GM23248 (cell line): Measurements from ENCODE around the gene LRRTM2. TPM values are rescaled to one million over a fixed set of nuclear protein-coding genes. Genes with fewer than 3 reads are reported as not detected.

Source experiments
- DNase-seq: peaks from one replicate; pipeline ENCODE4 v3.0.0-alpha.2; 2015
- H2AFZ ChIP-seq: fragments of 200-600 bp; sonication (generic); 2 replicates; pipeline ENCODE4 v1.6.1; 2016; ENCODE audit warnings: antibody characterized with exemption
- H3F3A ChIP-seq: fragments of 200-600 bp; sonication (generic); 2 replicates; pipeline ENCODE4 v1.6.1; 2016; ENCODE audit warnings: mild to moderate bottlenecking, antibody characterized with exemption, mixed run types; ENCODE audit not compliant: insufficient read depth
- H3K27ac ChIP-seq: fragments of 200-600 bp; sonication (generic); 2 replicates; pipeline ENCODE4 v1.5.1; 2016; ENCODE audit warnings: mild to moderate bottlenecking
- H3K27me3 ChIP-seq: fragments of 200-600 bp; sonication (generic); replicated peaks from 2 replicates; pipeline ENCODE4 v1.6.1; 2016; ENCODE audit warnings: mild to moderate bottlenecking; ENCODE audit not compliant: insufficient read depth
- H3K36me3 ChIP-seq: fragments of 200-600 bp; sonication (generic); 2 replicates; pipeline ENCODE4 v1.6.1; 2016; ENCODE audit warnings: low read depth, mild to moderate bottlenecking
- H3K4me1 ChIP-seq: fragments of 200-600 bp; sonication (generic); 2 replicates; pipeline ENCODE4 v1.6.1; 2016; ENCODE audit warnings: mild to moderate bottlenecking; ENCODE audit not compliant: insufficient read depth
- H3K4me2 ChIP-seq: fragments of 200-600 bp; sonication (generic); one replicate; pipeline ENCODE4 v1.6.1; 2016; ENCODE audit warnings: mild to moderate bottlenecking; ENCODE audit not compliant: unreplicated experiment
- H3K4me3 ChIP-seq: fragments of 200-600 bp; sonication (generic); 2 replicates; pipeline ENCODE4 v1.5.1; 2016; ENCODE audit warnings: mild to moderate bottlenecking
- H3K79me2 ChIP-seq: fragments of 200-600 bp; sonication (generic); 2 replicates; pipeline ENCODE4 v1.6.1; 2016; ENCODE audit warnings: mild to moderate bottlenecking; ENCODE audit not compliant: insufficient read depth
- H3K9ac ChIP-seq: fragments of 200-600 bp; sonication (generic); 2 replicates; pipeline ENCODE4 v1.6.1; 2016; ENCODE audit warnings: mild to moderate bottlenecking
- H3K9me2 ChIP-seq: fragments of 200-600 bp; sonication (generic); 2 replicates; pipeline ENCODE4 v1.6.1; 2016; ENCODE audit warnings: mixed run types, mild to moderate bottlenecking, moderate library complexity; ENCODE audit not compliant: insufficient read depth
- H3K9me3 ChIP-seq: fragments of 200-600 bp; sonication (generic); one replicate; pipeline ENCODE4 v1.6.1; 2017; ENCODE audit warnings: low read depth
- H4K20me1 ChIP-seq: fragments of 200-600 bp; sonication (generic); 2 replicates; pipeline ENCODE4 v1.6.0; 2016; ENCODE audit not compliant: insufficient read depth
- EZH2 ChIP-seq: fragments of 200-600 bp; sonication (generic); IDR thresholded peaks from 2 replicates; pipeline ENCODE4 v1.6.1; 2018; ENCODE audit warnings: antibody characterized with exemption, mild to moderate bottlenecking; ENCODE audit not compliant: insufficient read depth, poor library complexity, severe bottlenecking
- EZH2phosphoT487 ChIP-seq: fragments of 200-600 bp; sonication (generic); IDR thresholded peaks from 2 replicates; pipeline ENCODE4 v1.6.1; 2018; ENCODE audit warnings: antibody characterized with exemption, moderate library complexity, mild to moderate bottlenecking, low read depth; ENCODE audit not compliant: insufficient read depth
- WGBS, 2 experiments: methylation state at CpG; one replicate each; pipeline ENCODE4 v1.1.6; 2015 to 2017; ENCODE audit warnings: low lambda C conversion rate in 2 of 2, low coverage in 1 of 2; ENCODE audit errors: missing lambda C conversion rate in 2 of 2; 5-methylcytosine and 5-hydroxymethylcytosine counted together
- in situ Hi-C: fragments of 300-500 bp; cut with MboI; formaldehyde crosslinking; loops from 2 replicates; pipeline ENCODE4 v1.15.0; 2020
- polyA plus RNA-seq: library from polyadenylated mRNA; unstranded; fragments of >200 nt; fragmentation: Nextera tagmentation; extraction: Ambion mirVana; gene quantifications from 2 replicates; pipeline ENCODE4 v1.2.1, GENCODE V29; 2016
- total RNA-seq: library from RNA; depleted of rRNA; stranded (reverse); fragments of >200 nt; shearing (Covaris generic); gene quantifications from 2 replicates; pipeline ENCODE4 v1.2.3, GENCODE V29; 2014

The LRRTM2 gene
- total and polyA plus RNA-seq, 2 experiments from 2014 or later, result 0.11 to 0.71 TPM

DNA sequence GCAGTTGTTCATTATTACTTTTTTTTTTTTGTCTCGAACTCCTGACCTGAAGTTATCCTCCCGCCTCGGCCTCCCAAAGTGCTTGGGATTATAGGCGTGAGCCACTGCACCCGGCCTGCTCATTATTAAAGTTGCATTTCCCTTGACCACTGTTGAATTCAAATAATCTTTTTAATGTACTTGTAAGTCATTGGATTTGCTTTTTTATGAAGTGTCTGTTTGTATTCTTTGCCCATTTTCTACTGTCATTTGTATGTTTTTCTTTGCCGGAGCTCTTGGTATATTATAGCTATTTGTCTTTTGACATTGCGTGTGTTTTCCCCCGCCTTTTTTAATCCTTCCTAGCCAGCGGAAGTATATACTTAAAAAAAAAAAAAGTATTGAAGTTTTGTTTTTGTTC lies 22.0 kb downstream of the LRRTM2 start:
- peaks cover 29% of the 10 kb centered on the region for H3K4me1 ChIP-seq
- in situ Hi-C loops, result no loop called here
- H3K9ac ChIP-seq, result no peak overlapping the region
- TF ChIP-seq EZH2phosphoT487 (no peak), EZH2 (no peak)
- no peak overlapping the region for H3K27ac ChIP-seq
- H3K9me2 ChIP-seq, result no peaks in the 10 kb centered on the region
- no peak overlapping the region for H3K4me3 ChIP-seq
- H2AFZ ChIP-seq, result no peak overlapping the region
- no peaks in the 10 kb centered on the region for H3K27me3 ChIP-seq
- H3K36me3 ChIP-seq, result no peaks in the 10 kb centered on the region
- peaks cover 100% of the 10 kb centered on the region for H3K79me2 ChIP-seq
- peaks cover 29% of the 10 kb centered on the region for H3F3A ChIP-seq
- no peak overlapping the region for H3K4me2 ChIP-seq
- no peaks in the 10 kb centered on the region; the same call in 1 of the 2 replicates for H4K20me1 ChIP-seq
- WGBS, 2 experiments, result 85 to 88% methylated on average over 9 of the region's 9 CpGs
- H3K9me3 ChIP-seq, result no peaks in the 10 kb centered on the region
- DNase-seq, result no peak

GRCh38 chr5:138850865-138851435 lies 24.2 kb downstream of the LRRTM2 start:
- peaks cover 100% of the 10 kb centered on the region for H3K79me2 ChIP-seq
- H3K4me1 ChIP-seq, result peaks cover 44% of the 10 kb centered on the region
- in situ Hi-C loops, result no loop called here
- H3K9ac ChIP-seq, result no peak overlapping the region
- H3K36me3 ChIP-seq, result no peaks in the 10 kb centered on the region
- peaks cover 44% of the 10 kb centered on the region for H3F3A ChIP-seq
- no peak overlapping the region for H3K27ac ChIP-seq
- no peaks in the 10 kb centered on the region for H3K9me2 ChIP-seq
- peak; percentile 72 for DNase-seq
- WGBS, 2 experiments, result 57 to 58% methylated on average over 2 of the region's 2 CpGs
- no peak overlapping the region for H3K4me3 ChIP-seq
- no peaks in the 10 kb centered on the region; the same call in 1 of the 2 replicates for H4K20me1 ChIP-seq
- TF ChIP-seq EZH2phosphoT487 (no peak), EZH2 (no peak)
- H3K27me3 ChIP-seq, result no peaks in the 10 kb centered on the region
- no peak overlapping the region for H2AFZ ChIP-seq
- H3K4me2 ChIP-seq, result peak overlapping the region; percentile 55
- H3K9me3 ChIP-seq, result no peaks in the 10 kb centered on the region

GRCh38 chr5:138849882-138850281 lies 25.3 kb downstream of the LRRTM2 start:
- Histone ChIP-seq H3K36me3 (no peaks in the 10 kb centered on the region), H3K4me2 (peak overlapping the region; percentile 55), H4K20me1 (no peaks in the 10 kb centered on the region; the same call in 1 of the 2 replicates), H3K27ac (peak overlapping the region; percentile 34), H3K9ac (no peak overlapping the region), H3K79me2 (peaks cover 93% of the 10 kb centered on the region), H3K4me1 (peaks cover 53% of the 10 kb centered on the region), H3K27me3 (no peaks in the 10 kb centered on the region), H3F3A (peaks cover 49% of the 10 kb centered on the region), H3K9me2 (no peaks in the 10 kb centered on the region), H3K9me3 (no peaks in the 10 kb centered on the region), H2AFZ (no peak overlapping the region), H3K4me3 (no peak overlapping the region)
- 58 to 67% methylated on average over 1 of the region's 1 CpG for WGBS, 2 experiments
- no peak for DNase-seq
- in situ Hi-C loops, result no loop called here
- TF ChIP-seq EZH2, result no peak
- no peak for TF ChIP-seq EZH2phosphoT487

GRCh38 chr5:138849439-138849838 lies 25.7 kb downstream of the LRRTM2 start:
- in situ Hi-C loops, result no loop called here
- DNase-seq, result peak; percentile 68
- peaks cover 54% of the 10 kb centered on the region for H3F3A ChIP-seq
- H3K9me3 ChIP-seq, result no peaks in the 10 kb centered on the region
- H3K4me2 ChIP-seq, result peak overlapping the region; percentile 55
- no peak overlapping the region for H3K9ac ChIP-seq
- H4K20me1 ChIP-seq, result no peaks in the 10 kb centered on the region; the same call in 1 of the 2 replicates
- H3K79me2 ChIP-seq, result peaks cover 89% of the 10 kb centered on the region
- TF ChIP-seq EZH2, result no peak
- H2AFZ ChIP-seq, result no peak overlapping the region
- 32 to 42% methylated on average over 3 of the region's 3 CpGs for WGBS, 2 experiments
- H3K27me3 ChIP-seq, result no peaks in the 10 kb centered on the region
- H3K4me1 ChIP-seq, result peaks cover 58% of the 10 kb centered on the region
- no peaks in the 10 kb centered on the region for H3K36me3 ChIP-seq
- H3K27ac ChIP-seq, result peak overlapping the region; percentile 34
- H3K9me2 ChIP-seq, result no peaks in the 10 kb centered on the region
- peak overlapping the region; percentile 16; the same call in 1 of the 2 replicates for H3K4me3 ChIP-seq
